Erythroblast (primary cell): ENCODE measurements around the gene CEP68.

ENCODE experiments used
- GATA1 ChIP-seq: IDR thresholded peaks from 2 replicates; pipeline ENCODE4 v1.6.1; 2011; ENCODE audit warnings: low read depth, mild to moderate bottlenecking, control low read depth, low read length, moderate library complexity
- POLR2A ChIP-seq: IDR thresholded peaks from 2 replicates; pipeline ENCODE4 v1.6.1; 2011; ENCODE audit warnings: mild to moderate bottlenecking, low read length

DNA sequence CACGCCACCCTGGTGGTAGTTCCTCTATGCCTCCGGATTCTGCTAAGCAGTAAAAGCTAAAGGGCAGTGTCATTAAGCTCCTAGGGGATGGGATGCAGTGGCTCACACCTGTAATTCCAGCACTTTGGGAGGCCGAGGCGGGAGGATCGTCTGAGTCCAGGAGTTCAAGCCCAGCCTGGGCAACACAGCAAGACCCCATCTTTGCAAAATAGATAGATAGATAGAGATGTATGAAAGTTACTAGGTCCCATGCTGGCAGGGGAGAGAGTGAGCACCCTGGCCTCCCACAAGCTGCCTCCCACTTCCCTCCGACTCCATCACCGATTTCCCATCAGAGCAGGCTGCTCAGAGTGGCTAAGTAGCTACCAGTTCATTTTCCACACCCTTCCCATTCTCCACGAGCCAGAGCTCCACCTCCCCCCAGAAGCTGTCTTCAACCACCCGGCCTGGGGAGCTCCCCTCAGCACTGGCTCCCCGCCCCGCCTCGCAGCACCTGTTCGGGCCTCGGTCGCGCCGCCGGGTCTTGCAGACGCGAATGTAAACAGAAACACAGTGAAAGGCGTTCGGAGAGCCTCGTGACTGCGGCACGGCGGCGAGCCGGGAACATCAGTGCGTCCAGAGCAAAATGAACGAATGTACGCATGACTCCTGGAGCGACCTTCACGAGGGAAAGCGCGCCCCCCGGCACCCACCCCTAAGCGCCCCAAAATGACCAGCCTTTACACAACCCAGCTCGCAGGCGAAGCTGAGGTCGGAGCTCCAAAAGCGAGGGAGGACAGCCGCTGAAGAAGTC, 598 bp upstream of the CEP68 start:
- TF ChIP-seq POLR2A = no peak
- TF ChIP-seq GATA1 = no peak
